HUES6 (cell line): Measurements from ENCODE around the gene N4BP3.
"Not testable (repeated sequence)": the region's sequence is repeated elsewhere in the genome, so short reads cannot be mapped to it uniquely, and the experiment has no call there.

Experiments
- H3K27ac ChIP-seq: 2 replicates; pipeline ENCODE4 v1.7.0; 2013; ENCODE audit warnings: low read depth, mild to moderate bottlenecking, low read length, inconsistent platforms
- H3K27me3 ChIP-seq: 2 replicates; pipeline ENCODE4 v1.6.1; 2013; ENCODE audit warnings: low read length; ENCODE audit not compliant: control insufficient read depth, insufficient read depth
- H3K36me3 ChIP-seq: 2 replicates; pipeline ENCODE4 v1.6.1; 2013; ENCODE audit warnings: low read length; ENCODE audit not compliant: control insufficient read depth, insufficient read depth
- H3K4me1 ChIP-seq: 2 replicates; pipeline ENCODE4 v1.6.1; 2013; ENCODE audit warnings: low read length; ENCODE audit not compliant: control insufficient read depth, insufficient read depth
- H3K4me3 ChIP-seq: 2 replicates; pipeline ENCODE4 v1.5.1; 2013; ENCODE audit warnings: low read depth, low read length
- H3K9ac ChIP-seq: one replicate; pipeline ENCODE4 v1.6.1; 2013; ENCODE audit warnings: mild to moderate bottlenecking, low read length
- H3K9me3 ChIP-seq: 2 replicates; pipeline ENCODE4 v1.6.1; 2013; ENCODE audit warnings: low read depth, low read length; ENCODE audit not compliant: control insufficient read depth, insufficient read depth

Gene N4BP3

GRCh38 chr5:178123094-178123965 is 10.0 kb downstream of the N4BP3 start:
- H3K36me3 ChIP-seq = peaks cover 46% of the 10 kb centered on the region
- H3K9ac ChIP-seq = no peak overlapping the region
- H3K4me1 ChIP-seq = peaks cover 49% of the 10 kb centered on the region
- peak overlapping the region; percentile 76; the same call in 1 of the 2 replicates for H3K27ac ChIP-seq
- no peak overlapping the region for H3K4me3 ChIP-seq
- H3K27me3 ChIP-seq = no peaks in the 10 kb centered on the region
- no peaks in the 10 kb centered on the region for H3K9me3 ChIP-seq

DNA sequence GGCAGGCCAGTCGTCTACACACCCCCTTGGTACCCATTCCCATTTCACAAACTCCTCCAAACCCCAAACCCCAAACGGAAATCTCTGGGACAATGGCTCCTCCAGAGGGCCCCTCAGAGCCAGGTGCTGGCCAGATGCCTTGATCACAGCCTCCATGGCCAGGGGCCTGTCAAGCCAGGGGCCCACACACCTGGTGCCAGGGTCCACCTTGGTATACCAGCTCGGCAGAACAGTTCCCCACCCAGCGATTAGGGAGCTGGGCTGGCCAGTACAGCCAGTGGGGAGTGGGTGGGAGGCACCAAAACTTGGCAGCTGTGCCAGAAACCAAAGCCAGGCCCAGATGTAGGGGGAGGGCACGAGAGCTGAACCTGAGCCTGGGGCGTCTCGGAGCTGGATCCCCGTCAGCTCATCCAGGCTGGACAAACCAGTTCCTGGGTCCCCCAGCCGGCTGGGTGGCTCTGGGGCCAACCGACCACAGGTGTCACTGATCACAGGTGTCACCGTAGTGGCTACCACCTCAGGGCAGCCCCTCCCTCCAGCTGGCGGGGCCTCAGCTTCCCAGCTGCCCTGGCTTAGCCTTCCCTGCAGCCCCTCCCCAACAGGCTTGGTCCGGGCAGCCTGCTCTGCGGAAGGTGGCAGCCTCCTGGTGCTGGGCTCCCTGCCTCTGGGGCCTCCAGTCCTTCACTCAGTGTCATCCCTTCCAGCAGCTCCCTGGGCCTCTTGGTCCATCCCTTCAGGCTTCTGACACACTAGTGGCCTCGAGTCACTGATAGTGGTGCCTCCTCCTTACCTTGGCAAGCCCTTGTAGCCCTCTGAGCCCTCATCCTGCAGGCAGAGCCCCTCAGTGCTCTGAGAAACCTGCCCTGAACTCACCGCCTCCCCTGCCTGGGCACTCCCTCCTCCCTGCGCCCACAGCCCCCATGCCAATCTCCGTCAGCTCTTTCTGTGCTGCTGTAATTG is 10.9 kb downstream of the N4BP3 start:
- Histone ChIP-seq H3K27me3 (no peaks in the 10 kb centered on the region), H3K36me3 (peaks cover 46% of the 10 kb centered on the region), H3K9me3 (no peaks in the 10 kb centered on the region), H3K27ac (peak overlapping the region; percentile 76), H3K4me1 (peaks cover 53% of the 10 kb centered on the region), H3K4me3 (no peak overlapping the region), H3K9ac (peak overlapping the region; percentile 40)

DNA sequence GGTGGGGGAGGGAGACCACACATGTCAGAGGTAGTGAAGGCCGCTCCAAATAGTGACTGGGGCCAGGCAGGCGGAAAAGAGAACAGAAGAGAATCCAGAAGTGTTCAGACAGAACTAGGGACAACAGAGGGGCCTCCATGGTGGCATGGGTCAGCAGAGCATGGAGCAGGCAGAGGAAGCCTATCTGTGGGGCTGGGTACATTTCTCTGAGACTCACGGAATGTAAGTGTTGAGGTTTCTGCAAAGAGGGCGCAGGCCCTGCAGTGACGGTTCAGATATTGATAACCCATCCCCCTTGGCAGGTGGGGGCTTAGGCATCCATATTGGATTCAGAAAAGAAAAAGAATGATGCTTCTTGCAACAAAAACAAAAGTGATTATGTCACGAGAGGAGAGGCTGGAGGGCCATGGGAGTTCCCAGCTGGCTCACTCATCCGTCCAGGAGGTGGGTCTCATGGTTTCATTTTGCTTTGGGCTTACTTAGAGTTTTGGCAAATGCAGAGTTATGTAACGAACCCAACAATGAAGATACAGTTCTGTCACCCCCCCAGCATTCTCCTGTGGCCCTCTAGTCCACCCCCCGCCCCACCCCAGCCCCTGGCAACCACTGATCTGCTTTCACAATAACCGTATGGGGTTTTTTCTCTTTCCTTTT is 12.0 kb downstream of the N4BP3 start:
- Histone ChIP-seq H3K27me3 (no peaks in the 10 kb centered on the region), H3K27ac (peak overlapping the region; percentile 76), H3K36me3 (peaks cover 40% of the 10 kb centered on the region), H3K9me3 (no peaks in the 10 kb centered on the region), H3K4me1 (peaks cover 55% of the 10 kb centered on the region), H3K9ac (peak overlapping the region; percentile 26), H3K4me3 (no peak overlapping the region)

- H3K9ac ChIP-seq = peak overlapping the region; percentile 88
- no peaks in the 10 kb centered on the region for H3K9me3 ChIP-seq
- H3K27me3 ChIP-seq = no peaks in the 10 kb centered on the region
- peak overlapping the region; percentile 98 for H3K27ac ChIP-seq
- peaks cover 29% of the 10 kb centered on the region for H3K36me3 ChIP-seq
- H3K4me1 ChIP-seq = peaks cover 50% of the 10 kb centered on the region
- H3K4me3 ChIP-seq = no peak overlapping the region
Measured at GRCh38 chr5:178126556-178126955, 13.2 kb downstream of the N4BP3 start.

- Histone ChIP-seq H3K4me1 (peaks cover 53% of the 10 kb centered on the region), H3K36me3 (peaks cover 20% of the 10 kb centered on the region), H3K9ac (peak overlapping the region; percentile 88), H3K27ac (peak overlapping the region; percentile 98)
- H3K4me3 ChIP-seq, H3K27me3 ChIP-seq, H3K9me3 ChIP-seq: not testable (repeated sequence)
Measured at GRCh38 chr5:178127300-178128009, 14.1 kb downstream of the N4BP3 start.

GRCh38 chr5:178129296-178129695 is 16.0 kb downstream of the N4BP3 start:
- Histone ChIP-seq H3K27ac (peak overlapping the region; percentile 47; the same call in 1 of the 2 replicates), H3K36me3 (peaks cover 13% of the 10 kb centered on the region), H3K9ac (peak overlapping the region; percentile 35), H3K9me3 (no peaks in the 10 kb centered on the region), H3K4me1 (peaks cover 38% of the 10 kb centered on the region), H3K27me3 (no peaks in the 10 kb centered on the region), H3K4me3 (no peak overlapping the region)

- Histone ChIP-seq H3K9ac (peak overlapping the region; percentile 96), H3K4me1 (peaks cover 29% of the 10 kb centered on the region), H3K27ac (peak overlapping the region; percentile 99), H3K4me3 (peak overlapping the region; percentile 89), H3K36me3 (peaks cover 15% of the 10 kb centered on the region)
- H3K27me3 ChIP-seq, H3K9me3 ChIP-seq: not testable (repeated sequence)
Measured at GRCh38 chr5:178130234-178130575, 16.9 kb downstream of the N4BP3 start.

- peaks cover 21% of the 10 kb centered on the region for H3K36me3 ChIP-seq
- H3K4me3 ChIP-seq = peak within 1 kb of the TSS; percentile 89
- H3K9me3 ChIP-seq = no peaks in the 10 kb centered on the region
- peaks cover 25% of the 10 kb centered on the region for H3K4me1 ChIP-seq
- peak within 1 kb of the TSS; percentile 99 for H3K27ac ChIP-seq
- H3K27me3 ChIP-seq = no peaks in the 10 kb centered on the region
- H3K9ac ChIP-seq = peak within 1 kb of the TSS; percentile 96
Measured at GRCh38 chr5:178130576-178131445, 17.5 kb downstream of the N4BP3 start, which contains the start of gene RMND5B. Gene RMND5B (plus strand): TSS chr5:178131014. CDS start chr5:178138120, 7,106 bp downstream.

DNA sequence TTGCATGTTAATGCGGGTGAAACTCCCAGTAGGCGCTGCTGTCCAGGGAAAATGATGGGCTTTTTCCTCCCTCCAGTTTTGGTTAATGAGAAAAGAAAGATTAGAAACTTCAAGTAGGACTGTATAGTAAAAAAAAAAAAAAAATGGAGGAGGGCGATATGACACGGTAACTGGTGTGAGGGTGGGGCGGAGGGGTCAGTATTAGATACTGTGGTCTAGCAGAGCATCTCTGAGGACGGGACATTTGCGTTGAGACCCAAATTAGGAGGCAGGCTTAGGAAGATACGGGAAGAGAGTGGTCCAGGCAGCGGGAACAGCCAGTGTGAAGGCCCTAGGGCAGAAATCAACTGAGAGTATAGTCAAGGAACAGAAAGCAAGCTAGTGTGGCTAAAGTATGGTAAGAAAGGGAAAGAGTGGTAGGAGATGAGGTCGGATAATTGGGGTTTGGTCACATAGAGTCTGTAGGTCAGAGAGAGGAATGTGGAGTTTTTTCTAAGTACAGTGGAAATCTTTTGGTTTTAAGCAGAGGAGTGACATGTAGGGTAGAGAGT is 18.2 kb downstream of the N4BP3 start:
- peaks cover 28% of the 10 kb centered on the region for H3K36me3 ChIP-seq
- no peaks in the 10 kb centered on the region for H3K9me3 ChIP-seq
- H3K27ac ChIP-seq = peak overlapping the region; percentile 99; the same call in 1 of the 2 replicates
- no peaks in the 10 kb centered on the region for H3K27me3 ChIP-seq
- H3K4me3 ChIP-seq = peak overlapping the region; percentile 89
- peaks cover 22% of the 10 kb centered on the region for H3K4me1 ChIP-seq
- peak overlapping the region; percentile 96 for H3K9ac ChIP-seq
